GM06990 (cell line): ENCODE results near the gene NR3C1.

ENCODE experiments used
- DNase-seq: peaks from one replicate; pipeline ENCODE4 v3.0.0-alpha.2; 2011; ENCODE audit not compliant: insufficient read length; ENCODE audit errors: extremely low read depth
- H3K27me3 ChIP-seq: replicated peaks from 2 replicates; pipeline ENCODE4 v1.6.0; 2011; ENCODE audit warnings: low read length; ENCODE audit not compliant: control insufficient read depth, insufficient read depth
- H3K36me3 ChIP-seq: 2 replicates; pipeline ENCODE4 v1.5.1; 2011; ENCODE audit warnings: low read length; ENCODE audit not compliant: control insufficient read depth, insufficient read depth
- H3K4me3 ChIP-seq: replicated peaks from 2 replicates; pipeline ENCODE4 v1.5.1; 2011; ENCODE audit warnings: low read depth, mild to moderate bottlenecking, control low read depth, low read length
- TF ChIP-seq, protein P1 (sequence below): IDR thresholded peaks from 2 replicates; pipeline ENCODE4 v1.5.1; 2011; ENCODE audit warnings: low read length, control low read depth, mild to moderate bottlenecking, inconsistent platforms; ENCODE audit not compliant: insufficient read depth, poor library complexity, severe bottlenecking

The NR3C1 gene

DNA sequence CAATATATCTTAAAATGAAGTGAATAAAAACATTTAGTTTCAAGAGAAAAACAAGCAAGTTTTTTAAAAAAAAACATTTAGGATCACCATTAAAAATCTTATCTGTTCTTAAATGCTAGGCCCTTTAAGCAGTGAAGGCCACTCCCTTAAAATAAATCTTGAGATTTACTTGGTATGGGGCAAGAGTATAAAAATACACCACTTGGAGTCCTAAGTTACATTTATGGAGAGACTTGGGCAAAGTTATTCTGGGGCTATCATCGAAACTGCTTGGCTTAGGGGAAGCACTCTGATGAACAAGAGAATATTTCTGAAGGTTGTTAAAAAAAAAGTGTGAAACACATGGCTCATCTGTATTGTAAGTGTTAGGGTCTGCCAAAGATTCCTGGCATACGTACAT is 97.4 kb downstream of the NR3C1 start:
- H3K27me3 ChIP-seq, result no peaks in the 10 kb centered on the region
- no peak overlapping the region for H3K4me3 ChIP-seq
- peaks cover 3% of the 10 kb centered on the region for H3K36me3 ChIP-seq
- TF ChIP-seq, protein P1, sequence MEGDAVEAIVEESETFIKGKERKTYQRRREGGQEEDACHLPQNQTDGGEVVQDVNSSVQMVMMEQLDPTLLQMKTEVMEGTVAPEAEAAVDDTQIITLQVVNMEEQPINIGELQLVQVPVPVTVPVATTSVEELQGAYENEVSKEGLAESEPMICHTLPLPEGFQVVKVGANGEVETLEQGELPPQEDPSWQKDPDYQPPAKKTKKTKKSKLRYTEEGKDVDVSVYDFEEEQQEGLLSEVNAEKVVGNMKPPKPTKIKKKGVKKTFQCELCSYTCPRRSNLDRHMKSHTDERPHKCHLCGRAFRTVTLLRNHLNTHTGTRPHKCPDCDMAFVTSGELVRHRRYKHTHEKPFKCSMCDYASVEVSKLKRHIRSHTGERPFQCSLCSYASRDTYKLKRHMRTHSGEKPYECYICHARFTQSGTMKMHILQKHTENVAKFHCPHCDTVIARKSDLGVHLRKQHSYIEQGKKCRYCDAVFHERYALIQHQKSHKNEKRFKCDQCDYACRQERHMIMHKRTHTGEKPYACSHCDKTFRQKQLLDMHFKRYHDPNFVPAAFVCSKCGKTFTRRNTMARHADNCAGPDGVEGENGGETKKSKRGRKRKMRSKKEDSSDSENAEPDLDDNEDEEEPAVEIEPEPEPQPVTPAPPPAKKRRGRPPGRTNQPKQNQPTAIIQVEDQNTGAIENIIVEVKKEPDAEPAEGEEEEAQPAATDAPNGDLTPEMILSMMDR, result no peak
- DNase-seq, result no peak

GRCh38 chr5:143304836-143305475 is 98.5 kb downstream of the NR3C1 start:
- peaks cover 3% of the 10 kb centered on the region for H3K36me3 ChIP-seq
- H3K27me3 ChIP-seq, result no peaks in the 10 kb centered on the region
- no peak overlapping the region for H3K4me3 ChIP-seq
- DNase-seq, result no peak
- TF ChIP-seq, protein P1, result no peak

DNA sequence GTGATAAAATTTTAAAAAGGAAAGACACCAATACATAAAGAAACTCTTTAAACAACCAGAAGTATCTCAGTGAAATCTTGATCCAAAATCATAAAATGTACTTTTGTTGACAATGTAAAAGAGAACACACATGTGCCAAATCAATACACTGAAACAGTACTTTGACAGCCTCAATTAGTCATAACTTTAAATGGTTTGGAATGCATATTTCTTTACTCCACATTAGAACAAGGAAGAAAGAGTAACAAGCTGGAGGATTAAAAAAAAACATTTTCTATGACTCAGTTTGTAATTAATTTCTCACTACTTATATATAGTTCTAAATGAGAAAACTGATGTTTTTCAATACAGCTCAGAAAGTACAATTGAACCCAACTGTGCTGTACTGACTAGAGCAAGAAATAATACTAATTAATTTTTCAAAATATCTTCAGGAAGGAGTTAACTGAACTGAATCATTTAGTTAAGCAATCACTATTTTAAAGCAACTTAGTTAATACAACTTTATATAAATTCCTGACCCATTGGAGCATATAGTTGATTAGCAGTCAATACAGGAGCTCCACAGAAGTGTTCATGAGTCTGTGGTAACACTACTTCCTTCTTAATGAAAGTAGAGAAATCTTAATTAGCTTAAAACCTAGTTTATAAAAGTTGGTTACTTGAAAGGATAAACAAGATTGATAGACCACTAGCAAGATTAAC is 101.0 kb downstream of the NR3C1 start:
- TF ChIP-seq, protein P1, result no peak
- no peak overlapping the region for H3K4me3 ChIP-seq
- H3K36me3 ChIP-seq, result peaks cover 7% of the 10 kb centered on the region
- no peak for DNase-seq
- no peaks in the 10 kb centered on the region for H3K27me3 ChIP-seq

GRCh38 chr5:143297756-143298155 is 105.7 kb downstream of the NR3C1 start:
- no peak for DNase-seq
- TF ChIP-seq, protein P1, result no peak
- Histone ChIP-seq H3K27me3 (no peaks in the 10 kb centered on the region), H3K4me3 (no peak overlapping the region), H3K36me3 (peaks cover 7% of the 10 kb centered on the region)

DNA sequence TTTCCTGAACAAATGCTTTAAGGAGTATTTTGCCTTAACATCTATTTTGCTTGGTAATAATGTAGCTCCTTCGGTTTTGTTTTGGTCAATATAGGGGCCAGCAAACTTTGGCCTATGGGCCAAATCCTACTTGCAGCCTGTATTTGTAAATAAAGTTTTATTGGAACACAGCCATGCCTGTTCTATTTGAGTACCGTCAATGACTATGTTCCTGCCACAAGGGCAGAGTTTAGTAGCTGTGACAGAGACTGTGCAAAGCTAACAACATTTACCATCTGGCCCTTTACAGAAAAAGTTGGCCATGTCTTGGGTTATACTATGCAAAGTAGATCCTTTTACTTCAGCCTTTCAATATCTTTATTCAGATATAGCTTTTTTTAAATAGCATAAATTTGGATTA is 113.4 kb downstream of the NR3C1 start:
- no peaks in the 10 kb centered on the region for H3K27me3 ChIP-seq
- TF ChIP-seq, protein P1, result no peak
- H3K4me3 ChIP-seq, result no peak overlapping the region
- H3K36me3 ChIP-seq, result peaks cover 10% of the 10 kb centered on the region
- DNase-seq, result no peak
